HG03378 (cell line): ENCODE data around the gene DYNLL1.
"Not testable (repeated sequence)": the region's sequence is repeated elsewhere in the genome, so short reads cannot be mapped to it uniquely, and the experiment has no call there.

Experiments used
- ATAC-seq: cut with Tn5 transposase; IDR thresholded peaks from one replicate; pipeline ENCODE4 v1.9.1; 2021; ENCODE audit warnings: mild to moderate bottlenecking, moderate library complexity; ENCODE audit not compliant: unreplicated experiment

Gene DYNLL1

GRCh38 chr12:120473807-120474615 lies 21.9 kb upstream of the DYNLL1 start:
- no peak for ATAC-seq

- ATAC-seq = no peak
Observed at GRCh38 chr12:120474616-120474960, 21.3 kb upstream of the DYNLL1 start.

GRCh38 chr12:120475643-120476042 lies 20.3 kb upstream of the DYNLL1 start:
- no peak for ATAC-seq

- no peak for ATAC-seq
Observed at GRCh38 chr12:120479458-120479857, 16.5 kb upstream of the DYNLL1 start.

- no peak for ATAC-seq
Observed at GRCh38 chr12:120480211-120480610, 15.7 kb upstream of the DYNLL1 start.

- ATAC-seq = no peak
Observed at GRCh38 chr12:120481022-120481767, 14.7 kb upstream of the DYNLL1 start.

- ATAC-seq = no peak
Observed at GRCh38 chr12:120483621-120484020, 12.3 kb upstream of the DYNLL1 start.

- ATAC-seq = no peak
Observed at GRCh38 chr12:120485961-120486881, 9.7 kb upstream of the DYNLL1 start.

GRCh38 chr12:120487552-120487951 lies 8.4 kb upstream of the DYNLL1 start:
- not testable (repeated sequence) for ATAC-seq

GRCh38 chr12:120488057-120488640 lies 7.8 kb upstream of the DYNLL1 start:
- ATAC-seq = no peak

- ATAC-seq = no peak
Observed at GRCh38 chr12:120489018-120489417, 6.9 kb upstream of the DYNLL1 start.

GRCh38 chr12:120490325-120490724 lies 5.6 kb upstream of the DYNLL1 start:
- ATAC-seq = no peak

GRCh38 chr12:120490833-120491512 lies 4.9 kb upstream of the DYNLL1 start:
- ATAC-seq = no peak

GRCh38 chr12:120495186-120495730 lies 655 bp upstream of the DYNLL1 start:
- no peak for ATAC-seq

GRCh38 chr12:120496413-120497340 lies 764 bp downstream of the DYNLL1 start:
- peak; percentile 17 for ATAC-seq

GRCh38 chr12:120497524-120498150 lies 1.7 kb downstream of the DYNLL1 start:
- no peak for ATAC-seq

GRCh38 chr12:120498870-120499515 lies 3.1 kb downstream of the DYNLL1 start:
- ATAC-seq = no peak

- ATAC-seq = no peak
Observed at GRCh38 chr12:120500581-120500980, 4.7 kb downstream of the DYNLL1 start.
